ENCODE results near the gene FARP2.

DNA sequence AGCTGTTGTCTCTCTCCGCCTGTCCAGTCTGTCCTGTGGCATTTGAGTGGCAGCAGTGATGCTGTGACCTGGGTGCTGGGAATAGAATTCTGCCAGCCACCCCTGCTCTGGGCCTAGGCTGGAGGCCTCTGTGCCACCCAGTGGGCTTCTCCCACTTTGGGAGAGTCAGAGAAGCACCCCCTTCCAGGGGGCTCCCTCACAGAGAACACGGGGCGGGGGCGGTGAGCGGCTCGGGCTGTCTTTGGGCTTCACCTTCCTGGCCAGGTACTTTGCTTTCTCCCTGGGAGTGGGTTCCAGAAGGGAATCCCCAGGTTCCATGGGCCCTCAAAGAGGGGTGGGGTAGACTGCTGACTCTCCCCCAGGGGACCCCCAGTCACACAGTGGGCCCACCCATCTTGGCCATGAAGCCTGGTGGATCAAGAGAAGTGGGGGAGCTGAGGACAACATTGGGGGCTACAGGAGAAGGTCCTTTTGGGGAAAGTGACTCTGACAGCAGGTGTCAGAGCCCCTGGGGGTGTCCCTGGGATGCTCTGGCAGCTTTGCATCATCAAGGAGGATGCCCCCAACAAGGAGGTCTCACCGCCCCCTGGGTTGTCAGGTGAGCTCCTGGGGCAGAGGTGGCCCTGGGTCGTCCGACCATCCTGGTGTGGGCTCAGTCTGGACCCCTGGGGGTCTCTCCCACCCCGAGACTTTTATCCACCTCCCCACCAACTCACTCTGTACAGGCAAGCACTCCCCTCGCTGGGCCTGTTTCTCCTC, 183.7 kb downstream of the FARP2 start:
- TF ChIP-seq, protein P1, sequence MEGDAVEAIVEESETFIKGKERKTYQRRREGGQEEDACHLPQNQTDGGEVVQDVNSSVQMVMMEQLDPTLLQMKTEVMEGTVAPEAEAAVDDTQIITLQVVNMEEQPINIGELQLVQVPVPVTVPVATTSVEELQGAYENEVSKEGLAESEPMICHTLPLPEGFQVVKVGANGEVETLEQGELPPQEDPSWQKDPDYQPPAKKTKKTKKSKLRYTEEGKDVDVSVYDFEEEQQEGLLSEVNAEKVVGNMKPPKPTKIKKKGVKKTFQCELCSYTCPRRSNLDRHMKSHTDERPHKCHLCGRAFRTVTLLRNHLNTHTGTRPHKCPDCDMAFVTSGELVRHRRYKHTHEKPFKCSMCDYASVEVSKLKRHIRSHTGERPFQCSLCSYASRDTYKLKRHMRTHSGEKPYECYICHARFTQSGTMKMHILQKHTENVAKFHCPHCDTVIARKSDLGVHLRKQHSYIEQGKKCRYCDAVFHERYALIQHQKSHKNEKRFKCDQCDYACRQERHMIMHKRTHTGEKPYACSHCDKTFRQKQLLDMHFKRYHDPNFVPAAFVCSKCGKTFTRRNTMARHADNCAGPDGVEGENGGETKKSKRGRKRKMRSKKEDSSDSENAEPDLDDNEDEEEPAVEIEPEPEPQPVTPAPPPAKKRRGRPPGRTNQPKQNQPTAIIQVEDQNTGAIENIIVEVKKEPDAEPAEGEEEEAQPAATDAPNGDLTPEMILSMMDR (IDR thresholded peaks at IDR 0.05 in 2 of 3, conservative IDR thresholded peaks at IDR 0.05 in 1 of 3; ENCODE audit: borderline replicate concordance in 1 of 3, insufficient read depth in 1 of 3, low read depth in 2 of 3, low read length in 2 of 3): no peak
- TF ChIP-seq POLR2AphosphoS5 (IDR thresholded peaks at IDR 0.05; ENCODE audit: low read depth, low read length) (no peak), POLR2A (IDR thresholded peaks at IDR 0.05; ENCODE audit: borderline replicate concordance, extremely low read depth, insufficient read depth, insufficient read length) (no peak), YY1 (IDR thresholded peaks at IDR 0.05; ENCODE audit: extremely low read depth, insufficient replicate concordance, low read depth, low read length) (no peak), RAD21 (IDR thresholded peaks at IDR 0.05; ENCODE audit: low read depth) (no peak), SIN3A (IDR thresholded peaks at IDR 0.05; ENCODE audit: low read depth) (no peak)

Data from HCT116 (cell line).